Measurements from ENCODE around the gene FXYD7.

GRCh38 chr19:35138305-35138892 is 4.7 kb upstream of the FXYD7 start, which contains the start of gene FXYD1:
- no peak for TF ChIP-seq POLR2AphosphoS5 (IDR thresholded peaks at IDR 0.05; ENCODE audit: insufficient read depth in 1 of 2, low read depth in 1 of 2)
- TF ChIP-seq CTCF (IDR thresholded peaks at IDR 0.05) = no peak
- no peak for TF ChIP-seq POLR2A (IDR thresholded peaks at IDR 0.05)
